GM12875 (cell line): ENCODE measurements around the gene DBF4.
"Not testable (repeated sequence)": the region's sequence is repeated elsewhere in the genome, so short reads cannot be mapped to it uniquely, and the experiment has no call there.

ENCODE experiments used
- H3K4me3 ChIP-seq: one replicate; pipeline ENCODE4 v1.5.1; 2011; ENCODE audit warnings: low read depth, low read length, control low read depth
- CTCF ChIP-seq: IDR thresholded peaks from 2 replicates; pipeline ENCODE4 v1.5.1; 2011; ENCODE audit warnings: low read depth, mild to moderate bottlenecking, control low read depth, inconsistent platforms, low read length, moderate library complexity, borderline replicate concordance; ENCODE audit not compliant: insufficient read depth

The DBF4 gene

GRCh38 chr7:87934699-87935383 is 58.5 kb downstream of the DBF4 start:
- TF ChIP-seq CTCF: no peak
- H3K4me3 ChIP-seq: peak overlapping the region; percentile 95

- H3K4me3 ChIP-seq: peak overlapping the region; percentile 95
- TF ChIP-seq CTCF: no peak
Measured at GRCh38 chr7:87935384-87935706, 59.1 kb downstream of the DBF4 start.

- TF ChIP-seq CTCF: no peak
- no peak overlapping the region for H3K4me3 ChIP-seq
Measured at GRCh38 chr7:87941138-87941537, 64.8 kb downstream of the DBF4 start.

GRCh38 chr7:87944547-87944946 is 68.3 kb downstream of the DBF4 start:
- H3K4me3 ChIP-seq: no peak overlapping the region
- no peak for TF ChIP-seq CTCF

- not testable (repeated sequence) for H3K4me3 ChIP-seq
Measured at GRCh38 chr7:87945926-87946325, 69.6 kb downstream of the DBF4 start.

GRCh38 chr7:87948371-87948770 is 72.1 kb downstream of the DBF4 start:
- no peak for TF ChIP-seq CTCF
- H3K4me3 ChIP-seq: no peak overlapping the region
